HCT116 (cell line): ENCODE data around the gene TOPBP1. TPM values are rescaled to one million over a fixed set of nuclear protein-coding genes. Genes with fewer than 3 reads are reported as not detected.

Experiments
- ATAC-seq: fragments of 200-7000 bp; cut with Tn5 transposase; 2 replicates; pipeline ENCODE4 v1.9.1; 2020; ENCODE audit warnings: mild to moderate bottlenecking, moderate library complexity
- BruUV-seq: library from RNA; stranded (reverse); fragments of 400-500 nt; replicated peaks from 2 replicates; lab custom pipeline; 2021; lab: Mats Ljungman, UMichigan
- CTCF ChIA-PET: fragments of 300-600 bp; sonication (Branson Sonifier 250); formaldehyde crosslinking; loops from one replicate; lab custom pipeline; 2021; ENCODE audit warnings: antibody characterized with exemption; lab: Charles Lee
- POLR2A ChIA-PET: fragments of 300-600, 350-600 bp; sonication (Branson Sonifier 250); formaldehyde crosslinking; loops from one replicate; lab custom pipeline; 2021; ENCODE audit warnings: antibody characterized with exemption; lab: Charles Lee
- RAD21 ChIA-PET, 2 experiments: fragments of 300-600 bp; sonication (Branson Sonifier 250); formaldehyde crosslinking; loops; one replicate each; lab custom pipeline; 2023; ENCODE audit warnings: low total read pairs in 2 of 2; ENCODE audit not compliant: uncharacterized antibody in 2 of 2, unreplicated experiment in 2 of 2, low non-redundant PET in 1 of 2; lab: Charles Lee
- DNase-seq: peaks from one replicate; pipeline ENCODE4 v3.0.0-alpha.2; 2010; ENCODE audit warnings: low read depth, low spot score
- H2AFZ ChIP-seq: fragments of 200-600 bp; shearing (Covaris generic), sonication (generic); 2 replicates; pipeline ENCODE4 v1.6.1; 2017; ENCODE audit warnings: low read depth, mixed run types, mixed read lengths, antibody characterized with exemption, low read length; ENCODE audit not compliant: poor library complexity, severe bottlenecking
- H3K27ac ChIP-seq: 2 replicates; pipeline ENCODE4 v1.5.1; 2012; ENCODE audit warnings: low read depth, low read length
- H3K27me3 ChIP-seq: fragments of 200-600 bp; sonication (generic); 2 replicates; pipeline ENCODE4 v1.6.1; 2016; ENCODE audit warnings: mixed run types, low read length, mixed read lengths; ENCODE audit not compliant: insufficient read depth
- H3K36me3 ChIP-seq, 2 experiments: fragments of 200-500 bp in 1 of 2; fragments of 200-600 bp in 1 of 2; sonication (Bioruptor generic) in 1 of 2; sonication (generic) in 1 of 2; 2 replicates each; pipeline versions ENCODE4 v1.5.1 to v1.6.1; 2014 to 2016; ENCODE audit warnings: low read length in 2 of 2, inconsistent platforms in 1 of 2, mixed read lengths in 1 of 2, mixed run types in 1 of 2; ENCODE audit not compliant: insufficient read depth in 2 of 2, control insufficient read depth in 1 of 2
- H3K4me1 ChIP-seq, 2 experiments: fragments of 200-600 bp in 1 of 2; sonication (generic) in 1 of 2; 2 replicates each; pipeline versions ENCODE4 v1.5.1 to v1.6.1; 2012 to 2017; ENCODE audit warnings: low read length in 2 of 2, inconsistent platforms in 1 of 2, mild to moderate bottlenecking in 1 of 2, mixed read lengths in 1 of 2, mixed run types in 1 of 2, moderate library complexity in 1 of 2; ENCODE audit not compliant: insufficient read depth in 2 of 2, control insufficient read depth in 1 of 2
- H3K4me2 ChIP-seq: fragments of 200-600 bp; sonication (generic); 2 replicates; pipeline ENCODE4 v1.6.1; 2017; ENCODE audit warnings: mixed run types, low read length, mixed read lengths
- H3K4me3 ChIP-seq, 2 experiments: fragments of 200-600 bp in 1 of 2; sonication (generic) in 1 of 2; replicated peaks in 1 of 2; 2 replicates each; pipeline ENCODE4 v1.5.1; 2011 to 2016; ENCODE audit warnings: low read length in 2 of 2, control low read depth in 1 of 2, low read depth in 1 of 2, mild to moderate bottlenecking in 1 of 2, mixed read lengths in 1 of 2, mixed run types in 1 of 2
- H3K79me2 ChIP-seq: fragments of 200-600 bp; sonication (generic); 2 replicates; pipeline ENCODE4 v1.6.1; 2017; ENCODE audit warnings: mild to moderate bottlenecking, mixed run types, low read length, moderate library complexity, mixed read lengths; ENCODE audit not compliant: insufficient read depth
- H3K9ac ChIP-seq: fragments of 200-600 bp; sonication (generic); 2 replicates; pipeline ENCODE4 v1.6.1; 2016; ENCODE audit warnings: low read length, mixed read lengths
- H3K9me2 ChIP-seq: fragments of 200-600 bp; sonication (generic), shearing (Covaris generic); 2 replicates; pipeline ENCODE4 v1.6.1; 2017; ENCODE audit warnings: mixed run types, mild to moderate bottlenecking, moderate library complexity; ENCODE audit not compliant: insufficient read depth
- H3K9me3 ChIP-seq, 2 experiments: fragments of 200-500 bp in 1 of 2; fragments of 200-600 bp in 1 of 2; sonication (Bioruptor generic) in 1 of 2; sonication (generic) in 1 of 2; 2 replicates each; pipeline ENCODE4 v1.6.1; 2014 to 2017; ENCODE audit warnings: low read length in 2 of 2, mixed read lengths in 2 of 2, inconsistent platforms in 1 of 2, low read depth in 1 of 2, mild to moderate bottlenecking in 1 of 2, mixed run types in 1 of 2, moderate library complexity in 1 of 2; ENCODE audit not compliant: control insufficient read depth in 1 of 2, insufficient read depth in 1 of 2
- H4K20me1 ChIP-seq: fragments of 200-600 bp; sonication (generic), shearing (Covaris generic); 2 replicates; pipeline ENCODE4 v1.6.1; 2017; ENCODE audit warnings: mixed run types, mild to moderate bottlenecking, moderate library complexity; ENCODE audit not compliant: insufficient read depth
- FOSL1 ChIP-seq: IDR thresholded peaks from 2 replicates; pipeline ENCODE4 v1.6.1; 2012; ENCODE audit warnings: low read depth
- RAD21 ChIP-seq: IDR thresholded peaks from 2 replicates; pipeline ENCODE4 v1.6.1; 2012; ENCODE audit warnings: low read depth, mild to moderate bottlenecking
- ZNF274 ChIP-seq: fragments of 200-500 bp; sonication (Bioruptor generic); IDR thresholded peaks from 2 replicates; pipeline ENCODE4 v1.6.1; 2014; ENCODE audit warnings: mild to moderate bottlenecking, low read depth, low read length, inconsistent platforms
- intact Hi-C: fragments of 100-400 bp; cut with micrococcal nuclease; formaldehyde crosslinking; loops from 2 replicates; pipeline ENCODE4 v1.10.0; 2022
- total RNA-seq: library from RNA; stranded (reverse); gene quantifications from one replicate; pipeline ENCODE4 v1.2.1, GENCODE V29; 2021; ENCODE audit not compliant: unreplicated experiment
- TF ChIP-seq, protein P1 (sequence below): IDR thresholded peaks from 2 replicates; pipeline ENCODE4 v1.6.1; 2012; ENCODE audit warnings: low read depth
- TF ChIP-seq, protein P2 (sequence below): IDR thresholded peaks from 2 replicates; pipeline ENCODE4 v1.6.1; 2012
- TF ChIP-seq, protein P3 (sequence below), 3 experiments: fragments of 200-600 bp in 1 of 3; sonication (generic) in 1 of 3; IDR thresholded peaks in 2 of 3; conservative IDR thresholded peaks in 1 of 3; 2 replicates each; pipeline ENCODE4 v1.5.1; 2012 to 2017; ENCODE audit warnings: low read depth in 2 of 3, low read length in 2 of 3, antibody characterized with exemption in 1 of 3, borderline replicate concordance in 1 of 3, control low read depth in 1 of 3, mild to moderate bottlenecking in 1 of 3, mixed read lengths in 1 of 3, mixed run types in 1 of 3, moderate library complexity in 1 of 3; ENCODE audit not compliant: insufficient read depth in 1 of 3

TOPBP1 gene
- total RNA-seq, 1 experiment from 2014 or later, result 42.2 TPM

DNA sequence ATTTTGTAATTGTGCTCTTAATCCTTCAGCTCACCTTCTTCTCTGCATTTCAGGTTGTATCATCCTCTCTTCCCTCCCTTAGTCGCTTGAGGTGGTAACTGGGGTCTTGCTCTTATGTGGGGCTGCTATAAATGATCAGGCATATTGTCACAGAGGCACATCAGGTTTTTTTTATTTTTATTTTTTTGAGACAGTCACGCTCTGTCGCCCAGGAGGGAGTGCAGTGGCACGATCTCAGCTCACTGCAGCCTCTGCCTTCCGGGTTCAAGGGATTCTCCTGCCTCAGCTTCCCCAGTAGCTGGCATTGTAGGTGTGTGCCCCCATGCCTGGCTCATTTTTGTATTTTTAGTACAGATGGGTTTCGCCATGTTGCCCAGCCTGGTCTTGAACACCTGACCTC is 78.3 kb downstream of the TOPBP1 start (continued):
- TF ChIP-seq, protein P1, sequence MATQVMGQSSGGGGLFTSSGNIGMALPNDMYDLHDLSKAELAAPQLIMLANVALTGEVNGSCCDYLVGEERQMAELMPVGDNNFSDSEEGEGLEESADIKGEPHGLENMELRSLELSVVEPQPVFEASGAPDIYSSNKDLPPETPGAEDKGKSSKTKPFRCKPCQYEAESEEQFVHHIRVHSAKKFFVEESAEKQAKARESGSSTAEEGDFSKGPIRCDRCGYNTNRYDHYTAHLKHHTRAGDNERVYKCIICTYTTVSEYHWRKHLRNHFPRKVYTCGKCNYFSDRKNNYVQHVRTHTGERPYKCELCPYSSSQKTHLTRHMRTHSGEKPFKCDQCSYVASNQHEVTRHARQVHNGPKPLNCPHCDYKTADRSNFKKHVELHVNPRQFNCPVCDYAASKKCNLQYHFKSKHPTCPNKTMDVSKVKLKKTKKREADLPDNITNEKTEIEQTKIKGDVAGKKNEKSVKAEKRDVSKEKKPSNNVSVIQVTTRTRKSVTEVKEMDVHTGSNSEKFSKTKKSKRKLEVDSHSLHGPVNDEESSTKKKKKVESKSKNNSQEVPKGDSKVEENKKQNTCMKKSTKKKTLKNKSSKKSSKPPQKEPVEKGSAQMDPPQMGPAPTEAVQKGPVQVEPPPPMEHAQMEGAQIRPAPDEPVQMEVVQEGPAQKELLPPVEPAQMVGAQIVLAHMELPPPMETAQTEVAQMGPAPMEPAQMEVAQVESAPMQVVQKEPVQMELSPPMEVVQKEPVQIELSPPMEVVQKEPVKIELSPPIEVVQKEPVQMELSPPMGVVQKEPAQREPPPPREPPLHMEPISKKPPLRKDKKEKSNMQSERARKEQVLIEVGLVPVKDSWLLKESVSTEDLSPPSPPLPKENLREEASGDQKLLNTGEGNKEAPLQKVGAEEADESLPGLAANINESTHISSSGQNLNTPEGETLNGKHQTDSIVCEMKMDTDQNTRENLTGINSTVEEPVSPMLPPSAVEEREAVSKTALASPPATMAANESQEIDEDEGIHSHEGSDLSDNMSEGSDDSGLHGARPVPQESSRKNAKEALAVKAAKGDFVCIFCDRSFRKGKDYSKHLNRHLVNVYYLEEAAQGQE, result no peak
- no peak for TF ChIP-seq FOSL1

GRCh38 chr3:133578548-133579191 is 83.1 kb downstream of the TOPBP1 start:
- 0 out of 2 replicates have a peak overlapping the region, but pooled peaks have one; percentile 18 for H3K27ac ChIP-seq
- no peaks in the 10 kb centered on the region for H3K9me2 ChIP-seq
- no peaks in the 10 kb centered on the region for H3K9me3 ChIP-seq
- peaks cover 4 to 26% of the 10 kb centered on the region in 2 experiments; a peak in 3 of 4 replicates for H3K4me1 ChIP-seq
- ChIA-PET POLR2A (interaction anchor here (0.6 to 1.4 kb wide), 2 partner anchors 10 to 99 kb away, joined by 3 read pairs; no protein-coding TSS in a partner anchor), RAD21 (interaction anchor here in 1 of 2 experiments (1.1 to 1.3 kb wide), 2 partner anchors 84 to 114 kb away, joined by 3 to 4 read pairs; no protein-coding TSS in a partner anchor), CTCF (interaction anchor here (0.7 to 2.0 kb wide), 11 partner anchors 9 to 848 kb away, joined by 3 to 12 read pairs (median 4); no protein-coding TSS in a partner anchor)
- H3K27me3 ChIP-seq, result no peaks in the 10 kb centered on the region
- TF ChIP-seq ZNF274 (no peak), RAD21 (peak; percentile 70)
- TF ChIP-seq, protein P2, sequence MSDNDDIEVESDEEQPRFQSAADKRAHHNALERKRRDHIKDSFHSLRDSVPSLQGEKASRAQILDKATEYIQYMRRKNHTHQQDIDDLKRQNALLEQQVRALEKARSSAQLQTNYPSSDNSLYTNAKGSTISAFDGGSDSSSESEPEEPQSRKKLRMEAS, result peak; percentile 20; the same call in 1 of the 2 replicates
- TF ChIP-seq, protein P3, sequence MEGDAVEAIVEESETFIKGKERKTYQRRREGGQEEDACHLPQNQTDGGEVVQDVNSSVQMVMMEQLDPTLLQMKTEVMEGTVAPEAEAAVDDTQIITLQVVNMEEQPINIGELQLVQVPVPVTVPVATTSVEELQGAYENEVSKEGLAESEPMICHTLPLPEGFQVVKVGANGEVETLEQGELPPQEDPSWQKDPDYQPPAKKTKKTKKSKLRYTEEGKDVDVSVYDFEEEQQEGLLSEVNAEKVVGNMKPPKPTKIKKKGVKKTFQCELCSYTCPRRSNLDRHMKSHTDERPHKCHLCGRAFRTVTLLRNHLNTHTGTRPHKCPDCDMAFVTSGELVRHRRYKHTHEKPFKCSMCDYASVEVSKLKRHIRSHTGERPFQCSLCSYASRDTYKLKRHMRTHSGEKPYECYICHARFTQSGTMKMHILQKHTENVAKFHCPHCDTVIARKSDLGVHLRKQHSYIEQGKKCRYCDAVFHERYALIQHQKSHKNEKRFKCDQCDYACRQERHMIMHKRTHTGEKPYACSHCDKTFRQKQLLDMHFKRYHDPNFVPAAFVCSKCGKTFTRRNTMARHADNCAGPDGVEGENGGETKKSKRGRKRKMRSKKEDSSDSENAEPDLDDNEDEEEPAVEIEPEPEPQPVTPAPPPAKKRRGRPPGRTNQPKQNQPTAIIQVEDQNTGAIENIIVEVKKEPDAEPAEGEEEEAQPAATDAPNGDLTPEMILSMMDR (IDR thresholded peaks at IDR 0.05 in 2 of 3, conservative IDR thresholded peaks at IDR 0.05 in 1 of 3; ENCODE audit: borderline replicate concordance in 1 of 3, insufficient read depth in 1 of 3, low read depth in 2 of 3, low read length in 2 of 3), result peak; percentile 62 to 74 (median 63); a peak in 5 of 6 replicates
- peaks cover 54% of the 10 kb centered on the region for H4K20me1 ChIP-seq
- ATAC-seq (peak; percentile 69), DNase-seq (peak; percentile 59)
- no peak overlapping the region for H3K4me2 ChIP-seq
- H3K36me3 ChIP-seq, result peaks cover 50 to 65% of the 10 kb centered on the region in 2 experiments
- BruUV-seq, result no TSS peak
- intact Hi-C loops, result loop anchor here (2.0 to 5.0 kb wide), 2 partner anchors 90 to 846 kb away; no protein-coding TSS in a partner anchor
- H3K9ac ChIP-seq, result no peak overlapping the region
- H3K79me2 ChIP-seq, result peaks cover 94% of the 10 kb centered on the region
- no peak overlapping the region for H3K4me3 ChIP-seq
- H2AFZ ChIP-seq, result no peak overlapping the region
